Measurements from ENCODE around the gene MAD1L1. TPM values are rescaled to one million over a fixed set of nuclear protein-coding genes. Genes with fewer than 3 reads are reported as not detected.

Gene MAD1L1
- total RNA-seq, 1 donor from 2014 or later: 53.8 TPM

DNA sequence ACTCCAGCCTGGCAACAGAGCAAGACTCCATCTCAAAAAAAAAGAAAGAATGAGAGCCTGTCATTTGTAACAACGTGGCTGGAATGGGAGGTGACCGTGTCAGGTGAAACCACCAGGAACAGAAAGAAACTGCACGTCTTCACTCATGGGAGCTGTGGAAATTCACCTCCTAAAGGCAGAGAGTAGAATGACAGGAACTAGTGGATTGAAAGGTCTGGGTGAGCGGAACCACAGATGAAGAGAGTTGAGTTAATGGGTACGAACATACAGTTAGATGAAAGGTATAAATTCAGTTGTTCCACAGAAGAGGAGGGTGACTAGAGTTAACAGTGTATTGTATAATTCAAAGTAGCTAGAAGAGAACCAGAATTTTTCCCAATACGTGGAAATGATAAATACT is 78.6 kb downstream of the MAD1L1 start:
- TF ChIP-seq CTCF (conservative IDR thresholded peaks at IDR 0.05): no peak
- Mint-ChIP-seq H3K4me3 (no peak overlapping the region), H3K4me1 (peaks cover 29% of the 10 kb centered on the region), H3K27ac (ENCODE audit: unreplicated experiment) (no peak overlapping the region), H3K36me3 (ENCODE audit: low read depth) (peaks cover 16% of the 10 kb centered on the region), H3K27me3 (ENCODE audit: low read depth) (no peaks in the 10 kb centered on the region), H3K9me3 (no peaks in the 10 kb centered on the region)
- DNase-seq (ENCODE audit: low read depth, low spot score): no peak

DNA sequence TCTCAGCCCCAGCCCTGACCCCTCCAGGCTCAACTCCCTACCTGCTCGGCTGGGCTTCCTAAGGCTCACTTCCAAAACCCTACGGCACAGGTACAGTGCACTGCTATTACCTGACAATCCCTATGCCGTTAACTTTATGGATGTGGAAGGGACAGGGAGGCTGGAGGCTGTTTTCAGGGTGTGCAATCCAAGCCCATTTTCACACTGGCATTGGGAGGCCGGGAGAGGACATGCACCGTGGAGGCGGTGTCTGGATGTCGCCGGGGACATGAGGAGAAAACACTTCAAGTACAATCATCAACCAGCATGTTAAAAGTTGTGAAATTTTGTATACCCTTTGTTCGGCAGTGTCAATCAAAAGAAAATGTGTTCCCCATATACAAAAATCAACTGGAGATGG is 80.1 kb downstream of the MAD1L1 start:
- H3K4me1 Mint-ChIP-seq: peaks cover 16% of the 10 kb centered on the region
- no peak for TF ChIP-seq CTCF (conservative IDR thresholded peaks at IDR 0.05)
- no peaks in the 10 kb centered on the region for H3K9me3 Mint-ChIP-seq
- DNase-seq (ENCODE audit: low read depth, low spot score): no peak
- H3K36me3 Mint-ChIP-seq (ENCODE audit: low read depth): peaks cover 16% of the 10 kb centered on the region
- H3K27ac Mint-ChIP-seq (ENCODE audit: unreplicated experiment): no peak overlapping the region
- no peak overlapping the region for H3K4me3 Mint-ChIP-seq
- no peaks in the 10 kb centered on the region for H3K27me3 Mint-ChIP-seq (ENCODE audit: low read depth)

DNA sequence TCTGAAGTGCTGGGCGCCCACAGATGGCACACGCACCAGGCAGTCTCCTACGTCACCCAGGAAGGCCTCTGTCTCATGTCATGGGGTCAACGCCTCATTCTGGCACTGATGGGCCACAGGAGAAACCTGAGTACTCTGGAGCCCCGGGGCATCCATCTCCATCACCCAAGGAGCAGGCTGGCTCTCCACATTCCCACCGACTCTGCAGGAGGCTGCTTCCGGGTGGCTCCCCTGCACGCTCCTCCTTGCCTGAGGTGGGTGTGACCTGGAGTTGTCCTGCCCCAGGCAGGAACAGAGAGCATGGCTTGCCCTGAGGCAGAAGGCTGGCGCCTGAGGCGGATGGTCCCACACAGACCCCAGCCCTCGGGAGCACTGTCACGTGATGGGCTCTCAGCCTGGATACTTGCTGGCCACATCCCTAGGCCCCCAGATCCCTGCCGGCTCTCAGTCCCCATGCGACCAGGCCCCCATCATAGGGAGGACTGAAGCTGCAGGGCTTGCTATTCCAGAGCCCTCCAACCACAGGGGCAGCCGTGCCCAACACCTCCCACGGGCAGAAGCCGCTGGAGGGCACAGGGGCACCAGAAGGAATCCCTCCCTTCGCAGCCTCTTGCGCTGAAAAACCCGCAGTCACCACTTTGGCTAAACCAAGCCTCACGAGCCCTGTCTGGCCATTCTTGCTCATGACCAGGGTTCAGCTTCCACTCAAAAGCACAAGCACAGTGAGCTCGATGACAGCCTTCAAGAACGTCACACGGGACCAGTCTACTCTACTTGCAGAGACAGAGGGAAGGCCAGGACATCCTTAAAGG is 80.7 kb downstream of the MAD1L1 start:
- peaks cover 10% of the 10 kb centered on the region for H3K4me1 Mint-ChIP-seq
- DNase-seq (ENCODE audit: low read depth, low spot score): no peak
- no peaks in the 10 kb centered on the region for H3K27me3 Mint-ChIP-seq (ENCODE audit: low read depth)
- peaks cover 16% of the 10 kb centered on the region for H3K36me3 Mint-ChIP-seq (ENCODE audit: low read depth)
- TF ChIP-seq CTCF (conservative IDR thresholded peaks at IDR 0.05): no peak
- H3K4me3 Mint-ChIP-seq: no peak overlapping the region
- H3K9me3 Mint-ChIP-seq: no peaks in the 10 kb centered on the region
- no peak overlapping the region for H3K27ac Mint-ChIP-seq (ENCODE audit: unreplicated experiment)

- Mint-ChIP-seq H3K9me3 (no peaks in the 10 kb centered on the region), H3K4me3 (no peak overlapping the region), H3K27me3 (ENCODE audit: low read depth) (no peaks in the 10 kb centered on the region), H3K36me3 (ENCODE audit: low read depth) (peaks cover 16% of the 10 kb centered on the region), H3K27ac (ENCODE audit: unreplicated experiment) (no peak overlapping the region), H3K4me1 (peaks cover 9% of the 10 kb centered on the region)
- no peak for TF ChIP-seq CTCF (conservative IDR thresholded peaks at IDR 0.05)
- DNase-seq (ENCODE audit: low read depth, low spot score): no peak
Observed at GRCh38 chr7:2151237-2151636, 81.5 kb downstream of the MAD1L1 start.

GRCh38 chr7:2150445-2150815 is 82.3 kb downstream of the MAD1L1 start:
- Mint-ChIP-seq H3K4me3 (no peak overlapping the region), H3K9me3 (no peaks in the 10 kb centered on the region), H3K27me3 (ENCODE audit: low read depth) (no peaks in the 10 kb centered on the region), H3K4me1 (peaks cover 9% of the 10 kb centered on the region), H3K27ac (ENCODE audit: unreplicated experiment) (peak overlapping the region; percentile 88), H3K36me3 (ENCODE audit: low read depth) (peaks cover 16% of the 10 kb centered on the region)
- no peak for TF ChIP-seq CTCF (conservative IDR thresholded peaks at IDR 0.05)
- no peak for DNase-seq (ENCODE audit: low read depth, low spot score)

Data from neural crest cell (in vitro differentiated cells).